Skeletal muscle satellite cell (primary cell): ENCODE data around the gene ABHD12. TPM values are rescaled to one million over a fixed set of nuclear protein-coding genes. Genes with fewer than 3 reads are reported as not detected.

Source experiments
- small RNA-seq: library from RNA; depleted of rRNA; stranded (forward); fragments of <200 nt; gene quantifications from one replicate; pipeline ENCODE3, GENCODE V24; 2012

The ABHD12 gene

Small RNA genes lying within 50 kb of the gene (small RNA-seq; reads per million reads assigned to genes)
- not detected for gene AL121772.2
